ENCODE measurements around the gene OGG1. TPM values are rescaled to one million over a fixed set of nuclear protein-coding genes. Genes with fewer than 3 reads are reported as not detected.
A peak's percentile ranks its signal among the peaks of the same experiment; 100 is the strongest.

The OGG1 gene
- polyA plus RNA-seq, 1 donor from 2014 or later = 34.4 TPM

DNA sequence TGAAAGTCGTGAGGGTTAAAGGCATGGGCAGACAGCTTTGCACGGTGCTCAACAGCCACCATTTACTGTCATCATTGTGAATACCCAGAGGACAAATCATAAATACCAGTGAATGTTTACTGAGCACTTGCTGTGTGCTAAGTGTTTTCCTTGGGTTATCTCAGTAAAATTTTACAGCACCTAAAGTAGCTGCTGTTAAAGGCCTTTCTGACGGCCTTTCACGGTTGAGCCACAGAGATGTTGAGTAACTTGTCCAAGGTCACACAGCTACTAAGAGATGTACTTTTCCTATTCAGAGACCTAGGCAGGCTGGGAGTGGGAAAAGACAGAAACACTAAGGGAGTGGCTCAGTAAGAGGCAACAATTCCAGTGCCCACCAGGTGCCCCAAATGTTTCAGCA lies 46.5 kb upstream of the OGG1 start:
- Histone ChIP-seq H3K4me3 (ENCODE audit: low read length) (peak overlapping the region; percentile 60), H3K9me2 (ENCODE audit: insufficient read depth, low read length) (no peaks in the 10 kb centered on the region), H3K27ac (ENCODE audit: low read length) (no peak overlapping the region), H3K27me3 (ENCODE audit: insufficient read depth, low read depth, low read length) (peaks cover 34% of the 10 kb centered on the region), H3K79me2 (replicated peaks; ENCODE audit: insufficient read depth, low read length) (no peaks in the 10 kb centered on the region), H3K9me3 (ENCODE audit: low read length) (no peaks in the 10 kb centered on the region), H3K9ac (ENCODE audit: low read length) (no peak overlapping the region), H2AFZ (ENCODE audit: low read depth, low read length) (no peak overlapping the region), H3K4me2 (ENCODE audit: low read length) (no peak overlapping the region), H3K36me3 (ENCODE audit: insufficient read depth, low read length) (no peaks in the 10 kb centered on the region), H3F3A (ENCODE audit: insufficient read depth, low read length, poor library complexity, severe bottlenecking) (no peaks in the 10 kb centered on the region), H4K20me1 (ENCODE audit: insufficient read depth) (no peaks in the 10 kb centered on the region)
- TF ChIP-seq RAD21 (conservative IDR thresholded peaks at IDR 0.05) (no peak), TAF1 (IDR thresholded peaks at IDR 0.05; ENCODE audit: low read depth) (no peak), EZH2 (IDR thresholded peaks at IDR 0.05; ENCODE audit: borderline replicate concordance, insufficient read depth, low read length, poor library complexity, severe bottlenecking) (no peak), POLR2AphosphoS5 (IDR thresholded peaks at IDR 0.05) (no peak), MXI1 (conservative IDR thresholded peaks at IDR 0.05; ENCODE audit: poor library complexity, severe bottlenecking) (no peak), CTCF (IDR thresholded peaks at IDR 0.05; ENCODE audit: poor library complexity, severe bottlenecking) (no peak), EP300 (conservative IDR thresholded peaks at IDR 0.05; ENCODE audit: poor library complexity, severe bottlenecking) (no peak), SMC3 (conservative IDR thresholded peaks at IDR 0.05; ENCODE audit: poor library complexity) (no peak)
- TF ChIP-seq, protein P1, sequence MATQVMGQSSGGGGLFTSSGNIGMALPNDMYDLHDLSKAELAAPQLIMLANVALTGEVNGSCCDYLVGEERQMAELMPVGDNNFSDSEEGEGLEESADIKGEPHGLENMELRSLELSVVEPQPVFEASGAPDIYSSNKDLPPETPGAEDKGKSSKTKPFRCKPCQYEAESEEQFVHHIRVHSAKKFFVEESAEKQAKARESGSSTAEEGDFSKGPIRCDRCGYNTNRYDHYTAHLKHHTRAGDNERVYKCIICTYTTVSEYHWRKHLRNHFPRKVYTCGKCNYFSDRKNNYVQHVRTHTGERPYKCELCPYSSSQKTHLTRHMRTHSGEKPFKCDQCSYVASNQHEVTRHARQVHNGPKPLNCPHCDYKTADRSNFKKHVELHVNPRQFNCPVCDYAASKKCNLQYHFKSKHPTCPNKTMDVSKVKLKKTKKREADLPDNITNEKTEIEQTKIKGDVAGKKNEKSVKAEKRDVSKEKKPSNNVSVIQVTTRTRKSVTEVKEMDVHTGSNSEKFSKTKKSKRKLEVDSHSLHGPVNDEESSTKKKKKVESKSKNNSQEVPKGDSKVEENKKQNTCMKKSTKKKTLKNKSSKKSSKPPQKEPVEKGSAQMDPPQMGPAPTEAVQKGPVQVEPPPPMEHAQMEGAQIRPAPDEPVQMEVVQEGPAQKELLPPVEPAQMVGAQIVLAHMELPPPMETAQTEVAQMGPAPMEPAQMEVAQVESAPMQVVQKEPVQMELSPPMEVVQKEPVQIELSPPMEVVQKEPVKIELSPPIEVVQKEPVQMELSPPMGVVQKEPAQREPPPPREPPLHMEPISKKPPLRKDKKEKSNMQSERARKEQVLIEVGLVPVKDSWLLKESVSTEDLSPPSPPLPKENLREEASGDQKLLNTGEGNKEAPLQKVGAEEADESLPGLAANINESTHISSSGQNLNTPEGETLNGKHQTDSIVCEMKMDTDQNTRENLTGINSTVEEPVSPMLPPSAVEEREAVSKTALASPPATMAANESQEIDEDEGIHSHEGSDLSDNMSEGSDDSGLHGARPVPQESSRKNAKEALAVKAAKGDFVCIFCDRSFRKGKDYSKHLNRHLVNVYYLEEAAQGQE (IDR thresholded peaks at IDR 0.05; ENCODE audit: borderline replicate concordance) = no peak

- Histone ChIP-seq H3K36me3 (ENCODE audit: insufficient read depth, low read length) (no peaks in the 10 kb centered on the region), H4K20me1 (ENCODE audit: insufficient read depth) (no peaks in the 10 kb centered on the region), H3K4me3 (ENCODE audit: low read length) (peak within 1 kb of the TSS; percentile 60), H3K4me2 (ENCODE audit: low read length) (no peak within 1 kb of the TSS), H3F3A (ENCODE audit: insufficient read depth, low read length, poor library complexity, severe bottlenecking) (no peaks in the 10 kb centered on the region), H3K27ac (ENCODE audit: low read length) (no peak within 1 kb of the TSS), H3K9me2 (ENCODE audit: insufficient read depth, low read length) (no peaks in the 10 kb centered on the region), H3K9ac (ENCODE audit: low read length) (peak within 1 kb of the TSS; percentile 16), H2AFZ (ENCODE audit: low read depth, low read length) (no peak within 1 kb of the TSS), H3K79me2 (replicated peaks; ENCODE audit: insufficient read depth, low read length) (no peaks in the 10 kb centered on the region), H3K9me3 (ENCODE audit: low read length) (no peaks in the 10 kb centered on the region), H3K27me3 (ENCODE audit: insufficient read depth, low read depth, low read length) (peaks cover 34% of the 10 kb centered on the region)
- peak; percentile 12 for TF ChIP-seq SMC3 (conservative IDR thresholded peaks at IDR 0.05; ENCODE audit: poor library complexity)
- TF ChIP-seq, protein P1 (IDR thresholded peaks at IDR 0.05; ENCODE audit: borderline replicate concordance) = no peak
These were observed 45.9 kb upstream of the OGG1 start, which contains the start of gene CPNE9 for GRCh38 chr3:9703736-9704346. CPNE9 (plus strand) TSS chr3:9703833; CDS start chr3:9703997, 164 bp downstream.
